PFSK-1 (cell line): Measurements from ENCODE around the gene PPP2R2D.

ENCODE experiments used
- FOXP2 ChIP-seq: optimal IDR thresholded peaks from 2 replicates; pipeline ENCODE3; 2011; ENCODE audit warnings: borderline replicate concordance, control low read depth, inconsistent platforms; ENCODE audit not compliant: insufficient read depth; ENCODE audit errors: extremely low read length, extremely low read depth
- POLR2AphosphoS5 ChIP-seq: IDR thresholded peaks from 2 replicates; pipeline ENCODE4 v1.6.1; 2012; ENCODE audit warnings: low read depth, mild to moderate bottlenecking, control low read depth, low read length, moderate library complexity
- REST ChIP-seq, 2 experiments: IDR thresholded peaks; 2 replicates each; pipeline versions ENCODE4 v1.6.1 to v1.8.0; 2011 to 2012; ENCODE audit warnings: low read depth in 2 of 2, low read length in 2 of 2, control low read depth in 1 of 2, inconsistent platforms in 1 of 2, mild to moderate bottlenecking in 1 of 2, moderate library complexity in 1 of 2; ENCODE audit not compliant: insufficient read depth in 1 of 2
- SIN3A ChIP-seq: IDR thresholded peaks from 2 replicates; pipeline ENCODE4 v1.6.1; 2012; ENCODE audit warnings: mild to moderate bottlenecking, low read length, moderate library complexity, borderline replicate concordance; ENCODE audit not compliant: insufficient read depth
- TAF1 ChIP-seq: IDR thresholded peaks from 2 replicates; pipeline ENCODE4 v1.6.1; 2012; ENCODE audit warnings: low read length, control low read depth, borderline replicate concordance; ENCODE audit not compliant: insufficient read depth

PPP2R2D gene

DNA sequence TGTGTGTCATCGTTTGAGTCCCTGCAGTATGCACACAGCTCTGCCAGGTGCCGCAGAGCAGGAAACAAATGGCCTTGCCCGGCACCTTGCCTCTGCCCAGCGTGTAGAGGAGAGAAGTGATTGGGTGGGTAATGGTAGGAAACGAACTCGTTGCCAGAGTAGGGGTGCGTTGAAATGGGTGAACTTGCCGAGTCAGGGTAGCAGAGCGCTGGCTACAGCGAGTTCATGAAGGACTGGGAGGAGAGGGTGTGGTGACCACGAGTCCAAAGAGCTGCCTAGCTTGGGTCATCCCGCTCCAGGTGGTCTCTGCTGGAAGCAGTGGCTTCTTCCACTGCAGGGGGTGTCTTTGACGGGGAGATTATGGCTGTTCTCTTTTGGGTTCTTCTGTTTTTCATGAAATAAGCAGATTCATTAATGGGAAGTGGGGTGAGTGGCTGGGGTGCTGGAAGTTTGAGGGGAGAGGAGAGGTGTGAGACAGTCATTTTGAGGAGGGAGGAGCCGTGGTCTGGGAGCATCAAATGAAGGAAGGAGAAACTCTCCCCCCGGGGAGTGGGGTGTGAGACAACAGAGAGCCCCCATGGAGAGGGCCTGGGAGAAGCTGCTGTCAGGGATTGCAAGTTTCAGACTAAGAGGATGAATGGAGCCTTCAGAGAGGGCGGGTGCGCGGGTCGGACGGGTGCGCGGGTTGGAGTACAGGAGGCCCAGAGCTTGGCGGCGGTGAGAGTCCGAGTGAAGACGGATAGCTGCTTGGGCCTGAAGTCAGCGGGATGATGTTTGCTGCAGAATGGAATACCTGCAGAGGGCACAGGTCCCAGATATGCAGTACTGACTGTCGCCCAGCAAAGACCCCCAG lies 26.2 kb downstream of the PPP2R2D start:
- TF ChIP-seq TAF1 (no peak), REST (IDR thresholded peaks at IDR 0.05; ENCODE audit: insufficient read depth in 1 of 2, low read depth in 2 of 2, low read length in 2 of 2) (no peak), SIN3A (no peak), POLR2AphosphoS5 (no peak)

DNA sequence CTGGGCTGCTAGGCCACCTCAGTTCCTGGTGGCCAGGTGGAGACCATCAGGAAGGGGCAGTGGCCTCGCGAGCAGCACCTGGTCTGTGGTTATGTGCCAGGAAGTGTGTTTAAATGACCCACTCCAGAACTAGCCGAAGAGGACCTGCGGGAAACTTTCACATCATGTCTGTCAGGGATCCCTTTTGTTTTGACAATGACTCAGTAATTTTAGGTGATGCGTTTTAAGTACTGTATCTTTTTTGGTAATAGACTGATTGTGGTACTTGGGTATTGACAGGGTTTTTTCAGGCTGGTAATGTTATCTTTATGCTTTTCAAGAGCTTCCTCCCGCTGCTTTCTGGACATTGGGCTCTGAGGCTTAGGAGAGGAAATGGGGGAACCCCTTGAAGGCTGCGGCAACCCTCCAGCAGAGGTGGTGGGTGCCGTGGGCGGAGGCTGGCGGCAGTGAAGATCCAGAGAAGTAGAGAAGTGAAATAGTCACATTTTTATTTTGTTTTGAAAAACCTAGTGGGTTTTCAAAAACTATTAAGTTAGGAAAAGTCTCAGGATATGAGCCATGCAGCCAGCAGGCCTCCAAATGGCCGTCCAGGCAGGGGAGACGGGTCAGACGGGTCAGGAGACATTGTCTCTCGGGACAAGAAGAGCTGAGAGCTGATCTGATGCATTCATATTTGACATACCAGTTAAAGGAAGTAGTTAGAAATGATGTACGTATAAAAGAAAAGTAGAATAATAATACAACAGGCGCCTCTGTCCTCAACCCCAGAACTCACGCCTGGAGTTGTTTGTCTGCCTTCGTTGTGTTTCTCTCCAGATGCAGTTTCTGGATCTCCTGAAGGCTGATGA lies 27.7 kb downstream of the PPP2R2D start:
- TF ChIP-seq SIN3A (no peak), TAF1 (no peak), REST (IDR thresholded peaks at IDR 0.05; ENCODE audit: insufficient read depth in 1 of 2, low read depth in 2 of 2, low read length in 2 of 2) (no peak), POLR2AphosphoS5 (no peak), FOXP2 (no peak)

DNA sequence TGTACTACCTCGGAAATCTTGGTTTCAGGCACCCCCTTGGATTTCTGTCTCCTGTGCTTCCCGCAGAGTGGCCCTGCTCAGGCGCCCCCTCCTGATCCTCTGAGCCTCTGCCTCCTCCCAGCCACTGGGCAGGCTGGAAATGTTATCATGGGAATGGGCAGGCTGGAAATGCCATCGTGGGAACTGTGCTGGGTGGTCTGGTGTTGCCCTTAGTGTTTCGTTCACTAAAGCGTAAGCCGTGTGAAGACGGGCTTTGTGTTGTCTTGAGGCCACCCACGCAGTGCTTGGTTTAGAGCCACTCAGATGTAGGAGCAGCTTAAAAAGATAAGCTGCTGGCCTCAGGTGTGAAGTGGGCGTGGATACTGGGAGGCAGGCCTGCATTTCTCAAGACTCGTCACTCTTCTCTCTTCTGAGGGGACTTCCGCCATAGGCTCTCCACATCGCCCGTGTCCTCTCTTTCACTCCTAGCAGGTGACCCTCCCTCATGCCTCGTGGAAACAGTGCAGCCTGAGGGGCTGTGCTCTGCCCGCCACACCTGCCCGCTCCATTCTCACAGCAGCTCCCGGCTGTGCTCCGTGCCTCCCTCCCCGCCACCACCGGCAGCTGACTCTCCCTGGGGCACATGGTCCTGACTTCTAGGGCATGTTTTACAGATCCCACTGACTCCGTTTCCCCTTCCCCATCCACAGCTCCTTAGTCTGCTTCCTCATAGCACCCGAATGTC lies 28.5 kb downstream of the PPP2R2D start:
- TF ChIP-seq TAF1: no peak
- no peak for TF ChIP-seq FOXP2
- no peak for TF ChIP-seq REST (IDR thresholded peaks at IDR 0.05; ENCODE audit: insufficient read depth in 1 of 2, low read depth in 2 of 2, low read length in 2 of 2)
- no peak for TF ChIP-seq POLR2AphosphoS5
- no peak for TF ChIP-seq SIN3A

GRCh38 chr10:131930150-131930549 lies 29.3 kb downstream of the PPP2R2D start:
- TF ChIP-seq FOXP2 (no peak), REST (IDR thresholded peaks at IDR 0.05; ENCODE audit: insufficient read depth in 1 of 2, low read depth in 2 of 2, low read length in 2 of 2) (no peak), POLR2AphosphoS5 (no peak), TAF1 (no peak), SIN3A (no peak)
